A673 (cell line): ENCODE results near the gene NBPF14. TPM values are rescaled to one million over a fixed set of nuclear protein-coding genes. Genes with fewer than 3 reads are reported as not detected.
"Not testable (repeated sequence)": the region's sequence is repeated elsewhere in the genome, so short reads cannot be mapped to it uniquely, and the experiment has no call there.

Experiments used
- BruUV-seq: library from RNA; stranded (reverse); fragments of 400-500 nt; replicated peaks from 2 replicates; lab custom pipeline; 2021; lab: Mats Ljungman, UMichigan
- CTCF ChIA-PET: fragments of 300-600 bp; sonication (Branson Sonifier 250); formaldehyde crosslinking; loops from one replicate; lab custom pipeline; 2022; ENCODE audit warnings: antibody characterized with exemption; lab: Charles Lee
- POLR2A ChIA-PET: fragments of 300-600 bp; sonication (Branson Sonifier 250); formaldehyde crosslinking; loops from one replicate; lab custom pipeline; 2022; ENCODE audit warnings: antibody characterized with exemption; ENCODE audit not compliant: low non-redundant PET; lab: Charles Lee
- DNase-seq: peaks from one replicate; pipeline ENCODE4 v3.0.0-alpha.2; 2015; ENCODE audit warnings: low spot score
- H3K27ac ChIP-seq: fragments of 200-600 bp; sonication (generic); 2 replicates; pipeline ENCODE4 v1.5.1; 2016; ENCODE audit warnings: mixed run types, low read depth, mild to moderate bottlenecking, mixed read lengths, antibody characterized with exemption, low read length; ENCODE audit not compliant: poor library complexity, severe bottlenecking
- H3K27me3 ChIP-seq: fragments of 200-600 bp; sonication (generic); replicated peaks from 2 replicates; pipeline ENCODE4 v1.6.1; 2017; ENCODE audit warnings: mixed run types, low read depth, mild to moderate bottlenecking, mixed read lengths, antibody characterized with exemption, low read length; ENCODE audit not compliant: insufficient read depth, poor library complexity
- H3K36me3 ChIP-seq: fragments of 200-600 bp; sonication (generic); 2 replicates; pipeline ENCODE4 v1.6.1; 2016; ENCODE audit warnings: mixed run types, mild to moderate bottlenecking, mixed read lengths, antibody characterized with exemption, low read length; ENCODE audit not compliant: insufficient read depth, poor library complexity, severe bottlenecking
- H3K4me1 ChIP-seq: fragments of 200-600 bp; sonication (generic); 2 replicates; pipeline ENCODE4 v1.6.1; 2017; ENCODE audit warnings: mixed run types, mild to moderate bottlenecking, mixed read lengths, antibody characterized with exemption, low read length; ENCODE audit not compliant: insufficient read depth, poor library complexity, severe bottlenecking
- H3K4me3 ChIP-seq: fragments of 200-600 bp; sonication (generic); 2 replicates; pipeline ENCODE4 v1.5.1; 2016; ENCODE audit warnings: low read depth, mixed run types, mild to moderate bottlenecking, mixed read lengths, low read length; ENCODE audit not compliant: poor library complexity, severe bottlenecking
- H3K9me3 ChIP-seq: fragments of 200-600 bp; sonication (generic); 2 replicates; pipeline ENCODE4 v1.6.1; 2016; ENCODE audit warnings: mixed run types, low read depth, mild to moderate bottlenecking, mixed read lengths, antibody characterized with exemption, low read length; ENCODE audit not compliant: poor library complexity, severe bottlenecking
- intact Hi-C: fragments of 100-400 bp; cut with micrococcal nuclease; formaldehyde crosslinking; loops from one replicate; pipeline ENCODE4 v1.10.0; 2022; ENCODE audit not compliant: unreplicated experiment
- total RNA-seq: library from RNA; stranded (reverse); gene quantifications from 2 replicates; pipeline ENCODE4 v1.2.3, GENCODE V29; 2021

The NBPF14 gene
- total RNA-seq, 1 experiment from 2014 or later, result 22.0 TPM

GRCh38 chr1:148529101-148529567 lies 66.7 kb downstream of the NBPF14 start:
- CTCF ChIA-PET, H3K36me3 ChIP-seq, H3K27ac ChIP-seq, H3K9me3 ChIP-seq, BruUV-seq, H3K27me3 ChIP-seq, H3K4me1 ChIP-seq, intact Hi-C loops: not testable (repeated sequence)
- POLR2A ChIA-PET, result interaction anchor here (0.6 kb wide), 1 partner anchor 151 kb away, joined by 5 read pairs; no protein-coding TSS in a partner anchor
- H3K4me3 ChIP-seq, result peak overlapping the region; percentile 31
- DNase-seq, result peak; percentile 77

GRCh38 chr1:148528591-148528990 lies 67.2 kb downstream of the NBPF14 start:
- H3K27me3 ChIP-seq, H3K4me1 ChIP-seq, CTCF ChIA-PET, BruUV-seq, H3K9me3 ChIP-seq, H3K36me3 ChIP-seq, intact Hi-C loops, DNase-seq, H3K27ac ChIP-seq: not testable (repeated sequence)
- H3K4me3 ChIP-seq, result peak overlapping the region; percentile 31
- POLR2A ChIA-PET, result interaction anchor here (0.6 kb wide), 1 partner anchor 150 kb away, joined by 5 read pairs; no protein-coding TSS in a partner anchor

- H3K9me3 ChIP-seq, H3K27ac ChIP-seq, H3K4me1 ChIP-seq, intact Hi-C loops, BruUV-seq, POLR2A ChIA-PET, H3K36me3 ChIP-seq, H3K27me3 ChIP-seq, CTCF ChIA-PET, DNase-seq, H3K4me3 ChIP-seq: not testable (repeated sequence)
Measured at GRCh38 chr1:148526587-148526986, 69.2 kb downstream of the NBPF14 start.

GRCh38 chr1:148523205-148524144 lies 72.3 kb downstream of the NBPF14 start:
- H3K27ac ChIP-seq, H3K4me3 ChIP-seq, POLR2A ChIA-PET, H3K36me3 ChIP-seq, BruUV-seq, H3K27me3 ChIP-seq, intact Hi-C loops, CTCF ChIA-PET, DNase-seq, H3K4me1 ChIP-seq, H3K9me3 ChIP-seq: not testable (repeated sequence)

GRCh38 chr1:148522561-148523204 lies 73.1 kb downstream of the NBPF14 start:
- H3K27me3 ChIP-seq, POLR2A ChIA-PET, H3K4me1 ChIP-seq, H3K27ac ChIP-seq, H3K9me3 ChIP-seq, H3K36me3 ChIP-seq, CTCF ChIA-PET, intact Hi-C loops: not testable (repeated sequence)
- H3K4me3 ChIP-seq, result peak overlapping the region; percentile 36
- peak; percentile 93 for DNase-seq
- TSS peak; percentile 99 for BruUV-seq

- H3K27me3 ChIP-seq, H3K9me3 ChIP-seq, H3K27ac ChIP-seq, BruUV-seq, CTCF ChIA-PET, H3K4me1 ChIP-seq, intact Hi-C loops, H3K4me3 ChIP-seq, POLR2A ChIA-PET, H3K36me3 ChIP-seq: not testable (repeated sequence)
- peak; percentile 81 for DNase-seq
Measured at GRCh38 chr1:148522072-148522471, 73.7 kb downstream of the NBPF14 start.

- H3K4me3 ChIP-seq, H3K36me3 ChIP-seq, H3K27ac ChIP-seq, BruUV-seq, H3K4me1 ChIP-seq, H3K9me3 ChIP-seq, H3K27me3 ChIP-seq, POLR2A ChIA-PET, DNase-seq, CTCF ChIA-PET, intact Hi-C loops: not testable (repeated sequence)
Measured at GRCh38 chr1:148514310-148514709, 81.5 kb downstream of the NBPF14 start.
